NB4 (cell line): ENCODE results near the gene ZNF275.

Source experiments
- MYC ChIP-seq: IDR thresholded peaks from 2 replicates; pipeline ENCODE4 v1.6.1; 2011; ENCODE audit warnings: low read depth, low read length
- POLR2A ChIP-seq: IDR thresholded peaks from 2 replicates; pipeline ENCODE4 v1.6.1; 2011; ENCODE audit warnings: mild to moderate bottlenecking; ENCODE audit not compliant: insufficient read length; ENCODE audit errors: extremely low read depth
- TF ChIP-seq, protein P1 (sequence below): IDR thresholded peaks from one replicate; pipeline ENCODE4 v1.5.1; 2012; ENCODE audit warnings: low read depth, low read length
- TF ChIP-seq, protein P2 (sequence below): IDR thresholded peaks from 2 replicates; pipeline ENCODE4 v1.6.1; 2011; ENCODE audit warnings: low read depth, low read length

DNA sequence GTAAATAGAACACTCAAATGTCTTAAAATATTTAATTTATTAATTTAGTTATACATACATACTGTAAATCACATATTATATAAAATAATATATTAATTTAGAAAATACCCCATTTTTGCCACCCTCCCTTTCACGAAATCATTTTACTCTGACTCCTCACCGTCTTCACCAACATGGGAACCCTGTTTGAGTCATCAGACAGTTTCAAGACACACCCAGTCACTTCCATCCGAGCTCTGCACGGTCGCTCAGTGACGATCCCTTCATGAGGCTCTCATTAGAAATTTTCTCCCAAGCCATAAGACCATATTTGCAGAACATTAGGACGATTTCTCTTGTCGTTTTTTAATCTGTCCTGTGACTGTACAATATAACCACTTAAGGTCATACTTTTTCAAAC lies 14.5 kb downstream of the ZNF275 start:
- no peak for TF ChIP-seq POLR2A
- TF ChIP-seq, protein P1, sequence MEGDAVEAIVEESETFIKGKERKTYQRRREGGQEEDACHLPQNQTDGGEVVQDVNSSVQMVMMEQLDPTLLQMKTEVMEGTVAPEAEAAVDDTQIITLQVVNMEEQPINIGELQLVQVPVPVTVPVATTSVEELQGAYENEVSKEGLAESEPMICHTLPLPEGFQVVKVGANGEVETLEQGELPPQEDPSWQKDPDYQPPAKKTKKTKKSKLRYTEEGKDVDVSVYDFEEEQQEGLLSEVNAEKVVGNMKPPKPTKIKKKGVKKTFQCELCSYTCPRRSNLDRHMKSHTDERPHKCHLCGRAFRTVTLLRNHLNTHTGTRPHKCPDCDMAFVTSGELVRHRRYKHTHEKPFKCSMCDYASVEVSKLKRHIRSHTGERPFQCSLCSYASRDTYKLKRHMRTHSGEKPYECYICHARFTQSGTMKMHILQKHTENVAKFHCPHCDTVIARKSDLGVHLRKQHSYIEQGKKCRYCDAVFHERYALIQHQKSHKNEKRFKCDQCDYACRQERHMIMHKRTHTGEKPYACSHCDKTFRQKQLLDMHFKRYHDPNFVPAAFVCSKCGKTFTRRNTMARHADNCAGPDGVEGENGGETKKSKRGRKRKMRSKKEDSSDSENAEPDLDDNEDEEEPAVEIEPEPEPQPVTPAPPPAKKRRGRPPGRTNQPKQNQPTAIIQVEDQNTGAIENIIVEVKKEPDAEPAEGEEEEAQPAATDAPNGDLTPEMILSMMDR = no peak
- TF ChIP-seq MYC = no peak
- TF ChIP-seq, protein P2, sequence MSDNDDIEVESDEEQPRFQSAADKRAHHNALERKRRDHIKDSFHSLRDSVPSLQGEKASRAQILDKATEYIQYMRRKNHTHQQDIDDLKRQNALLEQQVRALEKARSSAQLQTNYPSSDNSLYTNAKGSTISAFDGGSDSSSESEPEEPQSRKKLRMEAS = no peak
